ENCODE data around the gene TXNL4B.

TXNL4B gene

GRCh38 chr16:72093448-72094265, at the start of gene TXNL4B, which contains the start of gene DHX38:
TXNL4B (minus strand) TSS chr16:72093620; CDS start chr16:72090749, 2,871 bp downstream.
DHX38 (plus strand) TSS chr16:72093847; CDS start chr16:72096158, 2,311 bp downstream.
- DNase-seq (ENCODE audit: low read depth in 2 of 2), result peak; percentile 74 to 80

DNA sequence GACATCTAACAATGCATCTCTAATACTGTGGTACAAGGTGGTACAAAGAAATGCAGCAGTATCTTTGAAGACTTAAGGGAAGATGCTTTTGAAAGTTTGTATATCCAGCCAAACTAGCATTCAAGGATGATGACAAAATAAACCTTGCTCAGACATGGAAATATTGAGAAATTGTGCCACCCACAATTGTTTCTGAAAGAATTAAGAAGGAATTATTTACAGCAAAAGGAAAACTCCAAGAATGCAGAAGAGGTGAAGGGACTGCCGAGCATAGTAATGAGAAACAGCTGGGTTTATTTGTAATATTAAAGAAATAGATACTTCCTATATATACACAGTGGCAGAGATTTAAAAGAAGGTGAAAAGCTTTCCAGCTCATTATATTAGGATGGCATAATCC, 49.1 kb upstream of the TXNL4B start:
- no peak for DNase-seq (ENCODE audit: low read depth in 2 of 2)

DNA sequence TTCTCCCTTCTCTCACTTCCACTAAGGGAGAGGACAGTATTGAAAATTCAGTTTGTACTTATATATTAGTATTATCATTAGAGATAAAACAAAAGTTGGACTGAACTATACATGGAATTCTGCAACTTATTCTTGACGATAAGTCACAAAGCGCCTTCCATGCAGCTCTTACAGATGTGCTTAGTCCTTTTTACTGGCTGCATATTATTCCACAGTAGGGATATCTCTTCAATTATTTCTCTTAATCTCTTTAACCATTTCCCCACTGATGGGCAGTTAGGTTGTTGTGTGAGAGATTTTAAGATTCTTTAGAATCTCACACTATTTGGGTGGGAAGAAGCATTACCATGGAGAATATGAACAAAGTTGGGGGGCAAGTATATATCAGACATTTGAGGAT, 46.5 kb upstream of the TXNL4B start:
- no peak for DNase-seq (ENCODE audit: low read depth in 2 of 2)

DNA sequence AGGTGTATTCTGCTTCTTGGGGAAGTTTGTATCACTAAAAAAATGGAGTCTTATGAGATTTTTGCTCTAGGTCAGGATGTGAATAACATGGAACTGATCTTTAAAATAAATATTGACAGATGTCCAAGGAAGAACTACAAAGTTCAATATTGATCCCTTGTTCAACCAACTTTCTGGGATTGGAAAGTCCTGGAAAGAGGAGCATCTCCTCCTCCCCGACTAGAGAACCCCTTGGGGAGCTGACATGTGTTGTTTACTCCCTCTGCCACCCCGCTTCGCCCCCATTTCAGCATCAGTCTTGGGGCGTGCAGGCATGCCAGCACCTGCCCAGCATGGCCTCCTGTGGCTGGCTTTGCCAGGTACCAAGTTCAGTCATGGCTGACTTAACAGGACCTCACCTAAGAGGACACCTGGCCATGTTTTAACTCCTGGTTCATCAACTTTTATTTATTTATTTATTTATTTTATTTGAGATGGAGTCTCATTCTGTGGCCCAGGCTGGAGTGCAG, 44.7 kb upstream of the TXNL4B start:
- no peak for DNase-seq (ENCODE audit: low read depth in 2 of 2)

GRCh38 chr16:72137380-72138063, 44.1 kb upstream of the TXNL4B start:
- DNase-seq (ENCODE audit: low read depth in 2 of 2), result no peak

DNA sequence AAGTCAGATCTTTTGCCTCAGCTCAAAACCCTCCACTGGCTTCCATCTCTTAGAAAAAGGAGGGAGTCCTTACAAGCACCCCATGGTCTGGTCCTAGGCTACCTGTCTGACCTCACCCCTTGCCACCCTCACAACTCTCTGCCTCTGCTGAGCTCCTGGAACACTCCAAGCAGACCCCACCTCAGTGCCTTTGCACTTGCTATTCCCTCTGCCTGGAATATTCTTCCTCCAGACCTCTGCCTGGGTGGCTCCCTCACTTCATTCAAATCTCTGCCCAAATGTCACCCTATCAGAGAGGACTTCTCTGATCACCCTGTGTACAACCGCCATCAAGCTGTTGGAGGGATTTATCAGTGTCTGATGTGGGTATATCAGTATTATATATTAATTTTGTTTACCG, 41.1 kb upstream of the TXNL4B start:
- no peak for DNase-seq (ENCODE audit: low read depth in 2 of 2)

DNA sequence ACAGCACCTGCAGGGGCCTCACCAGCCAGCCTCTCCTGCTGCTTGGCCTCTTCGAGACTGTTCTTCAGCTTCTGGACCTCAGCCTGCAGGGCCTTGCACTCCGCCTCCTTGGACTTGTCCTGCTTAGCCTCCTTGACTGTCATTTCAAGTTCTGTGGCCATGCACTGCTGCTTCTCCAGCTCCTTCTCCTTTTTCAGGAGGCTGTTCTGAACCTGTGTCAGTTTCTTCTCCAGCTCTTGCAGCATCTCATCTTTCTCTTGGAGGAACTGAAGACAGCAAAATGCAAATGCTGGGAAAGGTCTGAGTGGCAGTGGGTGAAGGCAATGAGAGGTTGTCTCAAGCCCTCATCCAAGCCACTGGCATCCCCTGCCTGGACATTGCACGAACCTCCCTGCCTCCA, 39.3 kb upstream of the TXNL4B start:
- DNase-seq (ENCODE audit: low read depth in 2 of 2), result no peak

GRCh38 chr16:72131036-72131435, 37.6 kb upstream of the TXNL4B start:
- DNase-seq (ENCODE audit: low read depth in 2 of 2), result no peak

DNA sequence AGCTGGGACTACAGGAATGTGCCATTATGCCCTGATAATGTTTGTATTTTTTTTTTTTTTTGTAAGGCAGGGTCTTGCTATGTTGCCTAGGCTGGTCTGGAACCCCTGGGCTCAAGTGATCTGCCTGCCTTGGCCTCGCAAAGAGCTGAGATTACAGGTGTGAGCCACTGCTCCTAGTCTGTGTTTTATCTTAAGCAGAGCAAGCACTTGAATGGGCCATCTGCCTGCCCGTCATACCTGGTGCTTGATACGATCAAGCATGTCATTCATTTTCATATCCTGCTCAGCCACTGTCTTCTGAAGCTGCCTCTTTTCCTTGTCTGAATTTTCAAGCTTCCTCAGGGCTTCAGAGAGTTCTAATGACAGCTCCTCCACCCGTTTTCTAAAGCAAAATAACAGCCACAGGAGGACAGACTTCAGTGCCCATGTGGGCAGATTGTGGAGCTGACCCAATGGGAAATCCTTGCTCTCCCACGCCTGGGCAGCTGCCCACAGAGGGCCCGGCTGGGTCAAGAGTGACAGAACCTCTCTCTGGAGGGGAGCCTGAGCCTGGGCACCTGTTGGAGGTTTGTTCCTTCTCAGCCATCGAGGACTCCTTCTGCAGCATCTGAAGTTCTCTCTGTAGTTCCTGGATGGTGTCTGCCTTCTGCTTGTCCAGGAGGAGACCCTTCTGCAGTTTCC, 36.7 kb upstream of the TXNL4B start:
- no peak for DNase-seq (ENCODE audit: low read depth in 2 of 2)

GRCh38 chr16:72128701-72129100, 35.3 kb upstream of the TXNL4B start:
- no peak for DNase-seq (ENCODE audit: low read depth in 2 of 2)

DNA sequence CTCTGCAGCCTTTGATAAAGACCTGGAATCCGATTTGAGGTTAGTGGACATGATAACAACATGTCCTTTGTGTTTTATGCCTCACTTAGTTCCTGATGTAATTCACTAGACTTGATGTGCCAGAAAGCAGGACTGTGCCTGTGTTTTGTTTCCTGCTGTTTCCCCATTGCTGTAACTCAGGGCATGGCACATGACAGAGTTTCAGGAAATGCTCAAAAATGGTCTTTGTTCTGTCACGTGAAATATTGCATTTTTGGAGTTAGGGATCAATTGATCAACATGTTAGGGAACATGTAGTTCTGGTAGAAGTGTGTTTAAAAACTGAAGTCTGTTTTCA, 33.0 kb upstream of the TXNL4B start:
- no peak for DNase-seq (ENCODE audit: low read depth in 2 of 2)

DNA sequence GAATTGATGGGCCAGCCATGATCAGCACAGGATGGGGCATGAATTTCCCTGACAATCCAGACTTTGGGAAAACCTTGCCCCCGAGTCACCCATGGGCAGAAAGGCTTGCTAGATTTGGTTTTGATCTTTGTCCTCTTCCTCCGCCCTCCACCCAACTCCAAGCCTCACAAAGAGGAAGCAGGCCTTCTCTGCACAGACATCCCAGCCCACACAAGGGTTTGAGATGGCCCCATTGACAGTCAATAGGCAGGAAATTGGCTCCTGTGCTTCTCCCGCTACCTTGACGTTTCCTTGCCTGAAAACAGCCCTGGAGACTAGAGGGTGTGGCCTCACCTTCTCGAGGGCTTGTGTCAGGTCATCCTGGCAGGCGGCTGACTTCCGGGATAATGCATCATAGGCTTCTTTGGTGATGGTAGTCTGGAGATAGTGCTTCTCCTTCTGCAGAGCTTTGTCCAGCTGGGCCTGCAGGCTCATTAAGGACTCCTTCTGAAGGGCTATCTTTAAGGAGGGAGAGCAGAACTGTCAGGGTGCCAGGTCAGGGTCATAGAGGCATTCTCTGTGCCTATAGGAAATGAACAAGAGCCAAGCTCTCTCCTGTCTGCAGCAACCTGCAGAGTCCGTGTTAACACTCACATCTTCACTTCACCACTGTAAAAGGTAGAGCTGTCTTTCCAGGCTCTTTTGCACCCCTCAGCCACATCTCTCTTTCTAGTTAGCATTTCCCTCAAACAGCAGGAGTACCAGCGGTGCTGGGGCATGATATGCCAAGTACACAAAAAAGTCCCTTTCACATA, 32.4 kb upstream of the TXNL4B start:
- DNase-seq (ENCODE audit: low read depth in 2 of 2), result no peak

GRCh38 chr16:72124761-72125634, 31.6 kb upstream of the TXNL4B start:
- peak; percentile 16 to 27 for DNase-seq (ENCODE audit: low read depth in 2 of 2)

DNA sequence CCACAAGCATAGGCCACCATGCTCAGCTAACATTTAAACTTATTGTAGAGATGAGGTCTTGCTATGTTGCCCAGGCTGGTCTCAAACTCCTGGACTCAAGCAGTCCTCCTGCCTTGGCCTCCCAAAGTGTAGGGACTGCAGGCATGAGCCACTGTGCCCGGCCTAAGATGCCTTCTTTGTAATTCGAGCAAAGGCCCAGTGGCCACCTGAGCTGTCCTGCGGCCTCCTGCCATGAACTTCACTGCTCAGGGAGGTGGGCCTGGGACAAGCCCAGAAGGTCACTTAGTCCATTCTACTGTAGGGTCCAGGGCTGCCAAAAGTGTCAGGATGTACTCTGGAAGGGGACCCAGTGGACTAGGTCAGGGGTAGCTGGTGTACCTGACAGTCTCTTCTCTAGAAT, 30.7 kb upstream of the TXNL4B start:
- DNase-seq (ENCODE audit: low read depth in 2 of 2), result no peak

DNA sequence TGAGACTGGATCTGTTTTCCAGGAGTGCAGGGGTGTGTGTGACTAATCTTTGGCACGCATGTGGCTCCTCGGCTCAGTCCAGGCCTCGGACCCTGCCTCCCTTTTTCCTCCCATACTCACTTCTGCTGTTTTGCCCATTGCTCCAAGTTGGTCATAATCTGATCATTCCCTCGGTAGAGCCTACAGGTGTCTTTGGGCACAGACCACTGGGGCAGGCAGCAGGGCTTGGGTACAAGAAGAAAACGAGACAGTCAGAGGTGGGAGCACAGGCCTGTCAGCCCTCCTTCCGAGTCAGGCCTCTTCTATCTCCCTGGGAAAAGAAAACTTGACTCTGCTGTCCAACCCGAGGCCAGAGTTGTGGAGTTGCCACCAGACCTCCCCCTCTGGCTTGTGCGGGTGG, 30.0 kb upstream of the TXNL4B start:
- no peak for DNase-seq (ENCODE audit: low read depth in 2 of 2)

DNA sequence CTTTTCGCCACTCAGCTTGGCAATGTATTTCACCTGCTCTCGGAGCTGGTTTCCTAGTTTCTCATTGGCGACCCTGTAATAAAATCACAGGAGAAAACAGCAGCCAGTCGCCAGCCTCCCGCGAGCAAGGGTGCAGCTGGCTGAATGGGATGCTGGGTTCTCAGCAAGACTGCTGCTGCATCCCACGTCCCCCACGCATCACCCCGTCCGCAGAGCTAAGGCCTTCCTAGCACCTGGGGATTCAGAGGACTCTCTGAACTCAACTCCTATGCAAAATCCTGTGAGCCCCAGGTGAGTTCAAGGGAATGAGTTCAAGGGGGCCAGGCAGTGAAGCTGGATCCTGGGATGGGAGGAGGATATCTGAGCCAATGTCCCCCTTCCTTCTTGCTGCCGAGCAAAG, 29.5 kb upstream of the TXNL4B start:
- no peak for DNase-seq (ENCODE audit: low read depth in 2 of 2)

GRCh38 chr16:72122308-72122707, 28.9 kb upstream of the TXNL4B start:
- DNase-seq (ENCODE audit: low read depth in 2 of 2), result no peak

GRCh38 chr16:72120026-72120425, 26.6 kb upstream of the TXNL4B start:
- no peak for DNase-seq (ENCODE audit: low read depth in 2 of 2)

DNA sequence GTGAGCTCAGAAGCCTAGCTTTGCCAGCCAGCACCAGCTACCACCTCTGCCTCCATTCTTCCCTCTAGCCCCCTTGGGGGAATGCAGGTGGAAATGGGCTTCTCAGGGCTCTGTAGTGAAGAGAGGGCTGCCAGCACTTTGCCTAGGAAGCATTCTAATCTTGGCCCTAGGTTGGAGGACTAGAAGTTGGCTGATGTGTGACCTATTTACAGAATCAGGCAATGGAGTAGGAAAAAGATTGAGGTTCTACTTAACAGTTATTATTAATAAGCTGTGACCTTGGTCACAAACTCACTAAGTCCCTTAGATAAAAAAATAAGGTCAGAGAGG, 20.2 kb upstream of the TXNL4B start:
- DNase-seq (ENCODE audit: low read depth in 2 of 2), result no peak

DNA sequence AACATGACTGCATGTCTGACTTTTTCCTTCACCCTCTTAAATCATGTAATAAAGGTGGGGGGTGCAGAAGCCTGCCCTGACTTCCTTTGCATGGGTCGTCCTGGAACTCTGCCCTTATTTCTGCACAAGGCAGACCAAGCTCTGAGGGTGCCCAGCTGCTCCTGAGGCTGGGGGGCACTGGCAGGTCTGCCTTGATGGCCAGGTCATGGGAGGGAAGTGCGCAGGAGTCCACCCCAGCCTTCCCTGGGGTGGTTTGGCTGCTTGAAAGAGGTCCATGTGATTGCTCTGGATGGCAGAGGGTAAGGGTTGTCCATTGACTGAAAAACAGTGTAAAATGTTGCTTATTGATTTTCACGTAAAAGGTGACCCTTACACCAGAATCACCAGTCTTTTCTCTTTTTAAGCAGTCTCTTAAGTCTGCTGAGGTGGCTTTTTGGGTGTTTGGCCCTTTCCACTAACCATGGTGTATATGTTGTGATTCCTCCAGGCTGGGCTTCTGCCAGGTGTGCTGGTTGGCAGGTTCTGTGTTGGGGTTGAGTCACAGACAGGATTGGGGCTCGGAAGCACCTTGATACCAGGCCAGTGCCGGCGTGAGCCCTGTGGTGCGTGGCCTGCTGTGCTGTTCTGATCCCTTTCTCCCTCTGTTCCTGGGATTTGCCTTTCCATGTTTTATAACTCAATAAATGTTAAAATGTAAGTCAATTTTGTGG, 19.6 kb upstream of the TXNL4B start:
- DNase-seq (ENCODE audit: low read depth in 2 of 2), result no peak

Measured in stimulated activated CD8-positive, alpha-beta memory T cell treated with anti-CD3 and anti-CD28 coated beads, Interleukin-7, amount 100 ng/mL, for 1 hour (primary cell).